Transverse colon (tissue), 4 donors: ENCODE data around the gene SRSF4. TPM values are rescaled to one million over a fixed set of nuclear protein-coding genes. Genes with fewer than 3 reads are reported as not detected.
A peak's percentile ranks its signal among the peaks of the same experiment; 100 is the strongest.

Experiments used
- DNase-seq: peaks from one replicate; pipeline ENCODE4 v3.0.0-alpha.2; 2019
- H3K27ac ChIP-seq, 4 donors: fragments of 200-600 bp; sonication (generic); 2 replicates each; pipeline ENCODE4 v1.5.1; 2016 to 2018; ENCODE audit warnings: inconsistent platforms in 4 of 4
- H3K27me3 ChIP-seq: fragments of 200-600 bp; sonication (generic); 2 replicates; pipeline ENCODE4 v1.5.1; 2017; ENCODE audit warnings: inconsistent platforms
- H3K36me3 ChIP-seq, 4 donors: fragments of 200-600 bp; sonication (generic); 2 replicates each; pipeline ENCODE4 v1.5.1; 2017 to 2019; ENCODE audit warnings: inconsistent platforms in 4 of 4
- H3K4me1 ChIP-seq, 4 donors: fragments of 200-600 bp; sonication (generic); 2 replicates each; pipeline ENCODE4 v1.5.1; 2017 to 2020; ENCODE audit warnings: inconsistent platforms in 4 of 4
- H3K4me3 ChIP-seq, 4 donors: fragments of 200-600 bp; sonication (generic); 1 replicate in 1 of 4; 2 replicates in 3 of 4; pipeline versions ENCODE4 v1.5.1 to v1.6.1; 2017 to 2019; ENCODE audit warnings: inconsistent platforms in 4 of 4
- H3K9me3 ChIP-seq, 2 donors: fragments of 200-600 bp; sonication (generic); 2 replicates each; pipeline ENCODE4 v1.5.1; 2017 to 2019; ENCODE audit warnings: inconsistent platforms in 2 of 2
- EP300 ChIP-seq: sonication (generic); formaldehyde crosslinking; IDR thresholded peaks from one replicate; pipeline ENCODE4 v1.6.1; 2017; ENCODE audit warnings: antibody characterized with exemption, low read depth
- POLR2A ChIP-seq: fragments of 450-650 bp; IDR thresholded peaks from one replicate; pipeline ENCODE4 v1.6.1; 2016; ENCODE audit warnings: antibody characterized with exemption, mild to moderate bottlenecking, moderate library complexity
- POLR2AphosphoS5 ChIP-seq, 3 donors: sonication (generic); formaldehyde crosslinking; IDR thresholded peaks; one replicate each; pipeline ENCODE4 v1.6.1; 2016; ENCODE audit warnings: antibody characterized with exemption in 3 of 3
- WGBS, 2 donors: methylation state at CpG; one replicate each; pipeline ENCODE4 v1.1.5; 2018; ENCODE audit warnings: low coverage in 1 of 2; 5-methylcytosine and 5-hydroxymethylcytosine counted together
- in situ Hi-C, 4 donors: fragments of 200-750 bp; cut with MboI; loops; one replicate each; pipeline versions ENCODE4 v1.15.0 to v1.15.1; 2017; ENCODE audit warnings: low sequenced_read_pairs in 3 of 4, low pct_ligation_motif_present in 1 of 4, low pct_unique_long_range_greater_than_20kb in 1 of 4
- intact Hi-C: fragments of 100-400 bp; cut with DNase I; formaldehyde crosslinking; loops from one replicate; pipeline ENCODE4 v1.15.1; 2023; ENCODE audit warnings: low total_unique reads
- total RNA-seq, 4 donors: library from RNA; depleted of rRNA; stranded (reverse); fragments of >200 nt; gene quantifications; one replicate each; pipeline ENCODE4 v1.1.0, GENCODE V29; 2016
- TF ChIP-seq, protein P1 (sequence below), 5 experiments: fragments of 200-600 bp in 3 of 5; fragments of 450-650 bp in 2 of 5; sonication (generic) in 3 of 5; IDR thresholded peaks; 1 replicate in 2 of 5; 2 replicates in 3 of 5; pipeline ENCODE4 v1.5.1; 2016 to 2017; ENCODE audit warnings: antibody characterized with exemption in 5 of 5, inconsistent platforms in 3 of 5, mild to moderate bottlenecking in 2 of 5, moderate library complexity in 1 of 5

SRSF4 gene
- total RNA-seq, 4 donors from 2014 or later: 67.3 to 98.0 (median 72.4) TPM

DNA sequence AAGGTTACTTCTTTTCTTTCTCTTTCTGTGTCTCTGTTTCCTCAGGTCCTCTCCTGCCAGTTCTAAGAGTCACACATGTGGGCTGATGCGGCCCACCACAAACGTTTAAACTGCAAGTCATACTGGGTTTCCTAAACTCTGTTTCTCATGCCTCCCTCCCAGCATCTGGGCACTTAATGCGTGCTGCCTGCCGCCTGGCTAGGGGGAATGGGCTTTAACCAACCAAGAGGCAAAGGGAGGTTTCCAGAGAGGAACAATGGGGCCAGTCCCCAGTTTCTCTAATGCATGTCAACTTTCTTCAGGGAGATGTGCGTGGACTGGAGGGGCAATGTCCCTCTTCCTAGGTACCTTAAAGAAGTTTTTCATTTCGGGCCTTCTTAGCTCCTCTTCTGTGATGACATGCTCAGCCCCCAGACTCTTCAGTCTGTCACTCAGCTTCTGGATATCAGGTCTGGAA, 19.9 kb upstream of the SRSF4 start:
- TF ChIP-seq EP300: no peak
- TF ChIP-seq POLR2AphosphoS5 (IDR thresholded peaks at IDR 0.05): no peak
- TF ChIP-seq POLR2A: no peak
- TF ChIP-seq, protein P1, sequence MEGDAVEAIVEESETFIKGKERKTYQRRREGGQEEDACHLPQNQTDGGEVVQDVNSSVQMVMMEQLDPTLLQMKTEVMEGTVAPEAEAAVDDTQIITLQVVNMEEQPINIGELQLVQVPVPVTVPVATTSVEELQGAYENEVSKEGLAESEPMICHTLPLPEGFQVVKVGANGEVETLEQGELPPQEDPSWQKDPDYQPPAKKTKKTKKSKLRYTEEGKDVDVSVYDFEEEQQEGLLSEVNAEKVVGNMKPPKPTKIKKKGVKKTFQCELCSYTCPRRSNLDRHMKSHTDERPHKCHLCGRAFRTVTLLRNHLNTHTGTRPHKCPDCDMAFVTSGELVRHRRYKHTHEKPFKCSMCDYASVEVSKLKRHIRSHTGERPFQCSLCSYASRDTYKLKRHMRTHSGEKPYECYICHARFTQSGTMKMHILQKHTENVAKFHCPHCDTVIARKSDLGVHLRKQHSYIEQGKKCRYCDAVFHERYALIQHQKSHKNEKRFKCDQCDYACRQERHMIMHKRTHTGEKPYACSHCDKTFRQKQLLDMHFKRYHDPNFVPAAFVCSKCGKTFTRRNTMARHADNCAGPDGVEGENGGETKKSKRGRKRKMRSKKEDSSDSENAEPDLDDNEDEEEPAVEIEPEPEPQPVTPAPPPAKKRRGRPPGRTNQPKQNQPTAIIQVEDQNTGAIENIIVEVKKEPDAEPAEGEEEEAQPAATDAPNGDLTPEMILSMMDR (IDR thresholded peaks at IDR 0.05): no peak
- Histone ChIP-seq H3K27me3 (no peaks in the 10 kb centered on the region), H3K36me3 (peaks cover 0 to 7% (median 1%) of the 10 kb centered on the region in 4 donors), H3K4me3 (no peak overlapping the region), H3K4me1 (peaks cover 5 to 16% (median 8%) of the 10 kb centered on the region in 4 donors), H3K27ac (peak overlapping the region; percentile 69 to 81 (median 76)), H3K9me3 (no peaks in the 10 kb centered on the region)
- in situ Hi-C loops: loop anchor here in 3 of 4 donors (5.0 to 25.0 kb wide), 4 partner anchors 319 to 417 kb away; no protein-coding TSS in a partner anchor
- no peak for DNase-seq
- intact Hi-C loops: loop anchor here (2.0 kb wide), 1 partner anchor 319 kb away; no protein-coding TSS in a partner anchor
- 65 to 90% methylated on average over 2 to 6 of the region's 6 CpGs for WGBS, 2 donors

DNA sequence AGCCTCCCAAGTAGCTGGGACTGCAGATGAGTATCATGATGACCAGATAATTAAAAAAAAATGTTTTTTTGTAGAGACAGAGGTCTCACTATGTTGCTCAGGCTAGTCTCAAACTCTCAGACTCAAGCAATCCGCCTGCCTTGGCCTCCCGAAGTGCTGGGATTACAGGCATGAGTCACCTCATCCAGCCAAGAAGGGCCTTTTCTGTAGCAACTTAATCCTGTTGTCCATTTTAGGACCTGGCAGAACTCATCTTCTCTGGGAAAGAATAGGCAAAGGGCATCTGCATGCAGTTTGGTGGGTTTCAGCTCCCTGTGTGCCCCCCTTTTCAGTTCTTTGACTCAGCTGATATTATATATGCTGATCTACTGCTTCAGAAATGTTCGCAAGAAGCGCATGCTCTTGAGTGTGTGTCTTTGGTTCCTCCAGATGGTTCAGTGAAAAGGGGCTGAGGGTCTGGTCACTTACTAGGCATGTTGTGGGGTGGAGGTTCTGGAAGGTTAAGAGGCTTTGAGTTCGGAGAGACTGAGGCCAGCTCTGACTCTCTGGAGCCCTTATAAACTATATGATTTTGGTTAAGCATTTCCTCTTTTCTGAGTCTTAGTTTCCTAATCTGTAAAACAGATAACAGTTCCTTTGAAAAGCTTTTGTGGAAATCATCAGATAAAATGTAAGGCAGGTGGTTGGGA, 19.4 kb upstream of the SRSF4 start:
- intact Hi-C loops: no loop called here
- Histone ChIP-seq H3K36me3 (peaks cover 0 to 7% (median 1%) of the 10 kb centered on the region in 4 donors), H3K27ac (no peak overlapping the region)

DNA sequence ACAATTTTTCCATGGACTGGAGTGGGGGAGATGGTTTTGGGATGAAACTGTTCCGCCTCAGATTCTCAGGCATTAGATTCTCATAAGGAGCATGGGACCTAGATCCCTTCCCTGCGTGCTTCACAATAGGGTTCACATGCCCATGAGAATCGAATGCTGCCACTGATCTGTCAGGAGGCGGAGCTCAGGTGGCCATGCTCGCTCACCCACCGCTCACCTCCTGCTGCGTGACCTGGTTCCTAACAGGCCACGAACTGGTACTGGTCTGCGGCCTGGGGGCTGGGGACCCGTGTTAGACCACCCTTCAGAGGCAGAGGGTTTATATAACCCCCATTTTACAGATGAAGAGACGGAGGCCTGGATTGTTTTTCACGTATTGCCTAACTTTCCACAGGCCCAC, 16.3 kb upstream of the SRSF4 start:
- Histone ChIP-seq H3K36me3 (peaks cover 0 to 7% (median 1%) of the 10 kb centered on the region in 4 donors), H3K9me3 (no peaks in the 10 kb centered on the region), H3K27me3 (no peaks in the 10 kb centered on the region), H3K27ac (peak overlapping the region in 1 of 4 donors; percentile 16), H3K4me3 (no peak overlapping the region), H3K4me1 (peaks cover 5 to 16% (median 8%) of the 10 kb centered on the region in 4 donors)
- WGBS, 2 donors: 83 to 93% methylated on average over 4 to 12 of the region's 12 CpGs
- TF ChIP-seq EP300 (no peak), POLR2A (no peak), POLR2AphosphoS5 (IDR thresholded peaks at IDR 0.05) (no peak)
- TF ChIP-seq, protein P1 (IDR thresholded peaks at IDR 0.05): no peak
- in situ Hi-C loops: loop anchor here in 3 of 4 donors (10.0 kb wide), 4 partner anchors 83 to 313 kb away; no protein-coding TSS in a partner anchor
- no peak for DNase-seq
- intact Hi-C loops: no loop called here

More for the DNA sequence above, 19.4 kb upstream of the SRSF4 start:
- DNase-seq: no peak
- 89% methylated on average over 5 of the region's 5 CpGs; no CpG with 5 or more reads in 1 of the 2 donors for WGBS, 2 donors
- H3K4me3 ChIP-seq: no peak overlapping the region
- peaks cover 5 to 16% (median 8%) of the 10 kb centered on the region in 4 donors for H3K4me1 ChIP-seq
- no peak for TF ChIP-seq POLR2AphosphoS5 (IDR thresholded peaks at IDR 0.05)
- no peak for TF ChIP-seq POLR2A
- TF ChIP-seq EP300: no peak
- TF ChIP-seq, protein P1 (IDR thresholded peaks at IDR 0.05): no peak
- in situ Hi-C loops: loop anchor here in 3 of 4 donors (5.0 to 25.0 kb wide), 4 partner anchors 319 to 416 kb away; no protein-coding TSS in a partner anchor
- no peaks in the 10 kb centered on the region for H3K9me3 ChIP-seq
- no peaks in the 10 kb centered on the region for H3K27me3 ChIP-seq

DNA sequence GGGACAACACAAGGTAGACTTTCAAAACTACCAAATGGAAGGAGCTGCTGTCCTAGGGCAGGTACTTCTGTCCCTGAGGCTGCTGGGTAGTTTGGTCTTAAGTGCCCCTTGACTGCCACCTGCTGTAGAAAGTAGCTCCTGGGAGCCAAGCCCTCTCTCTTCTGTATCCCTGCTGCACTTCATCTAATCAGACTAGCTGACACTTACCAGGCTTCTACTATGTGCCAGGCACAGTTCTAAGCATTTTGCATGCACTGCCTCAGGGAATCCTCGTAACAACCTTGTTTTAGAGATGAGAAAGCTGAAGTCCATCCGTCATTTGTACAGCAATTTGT, 15.9 kb upstream of the SRSF4 start:
- TF ChIP-seq POLR2AphosphoS5 (IDR thresholded peaks at IDR 0.05) (peak in 1 of 3 donors; percentile 24), POLR2A (no peak), EP300 (no peak)
- TF ChIP-seq, protein P1 (IDR thresholded peaks at IDR 0.05): peak; percentile 20 to 56 (median 48)
- intact Hi-C loops: no loop called here
- Histone ChIP-seq H3K4me1 (peaks cover 4 to 15% (median 6%) of the 10 kb centered on the region in 4 donors), H3K36me3 (peaks cover 0 to 7% (median 1%) of the 10 kb centered on the region in 4 donors), H3K27me3 (no peaks in the 10 kb centered on the region), H3K4me3 (no peak overlapping the region), H3K27ac (peak overlapping the region in 1 of 4 donors; percentile 16), H3K9me3 (no peaks in the 10 kb centered on the region)
- WGBS, 2 donors: 79% methylated on average over 2 of the region's 2 CpGs; no CpG with 5 or more reads in 1 of the 2 donors
- peak; percentile 48 for DNase-seq
- in situ Hi-C loops: loop anchor here in 3 of 4 donors (10.0 kb wide), 4 partner anchors 83 to 313 kb away; no protein-coding TSS in a partner anchor
